AG09309 (cell line): ENCODE measurements around the gene INTS4.
"Not testable (repeated sequence)": the region's sequence is repeated elsewhere in the genome, so short reads cannot be mapped to it uniquely, and the experiment has no call there.

ENCODE experiments used
- DNase-seq: peaks from one replicate; pipeline ENCODE4 v3.0.0-alpha.2; 2010; ENCODE audit warnings: low read depth
- H3K4me3 ChIP-seq: 2 replicates; pipeline ENCODE4 v1.5.1; 2011; ENCODE audit warnings: mild to moderate bottlenecking, low read depth, low read length, moderate library complexity; ENCODE audit not compliant: control insufficient read depth
- CTCF ChIP-seq: IDR thresholded peaks from 2 replicates; pipeline ENCODE4 v1.5.1; 2011; ENCODE audit warnings: mild to moderate bottlenecking, low read depth, low read length, inconsistent platforms; ENCODE audit not compliant: insufficient read depth, control insufficient read depth; ENCODE audit errors: missing control alignments

INTS4 gene

GRCh38 chr11:77994434-77995362 is at the start of gene INTS4:
INTS4 (minus strand) TSS chr11:77994668; CDS start chr11:77994643, 25 bp downstream.
- TF ChIP-seq CTCF: no peak
- H3K4me3 ChIP-seq: peak within 1 kb of the TSS; percentile 82
- peak; percentile 99 for DNase-seq

- no peak for TF ChIP-seq CTCF
- DNase-seq: no peak
- no peak overlapping the region for H3K4me3 ChIP-seq
These were observed 47.5 kb upstream of the INTS4 start for GRCh38 chr11:78041843-78042440.

- DNase-seq, H3K4me3 ChIP-seq: not testable (repeated sequence)
These were observed 46.9 kb upstream of the INTS4 start for GRCh38 chr11:78041380-78041719.

- DNase-seq: no peak
- no peak overlapping the region for H3K4me3 ChIP-seq
- no peak for TF ChIP-seq CTCF
These were observed 46.4 kb upstream of the INTS4 start for GRCh38 chr11:78040691-78041379.

GRCh38 chr11:78039919-78040671 is 45.6 kb upstream of the INTS4 start:
- H3K4me3 ChIP-seq: no peak overlapping the region
- DNase-seq: peak; percentile 46
- TF ChIP-seq CTCF: no peak

- H3K4me3 ChIP-seq: no peak overlapping the region
- no peak for DNase-seq
These were observed 45.0 kb upstream of the INTS4 start for GRCh38 chr11:78039391-78039918.

More at GRCh38 chr11:78039391-78039918, 45.0 kb upstream of the INTS4 start:
- TF ChIP-seq CTCF: no peak
